Measurements from ENCODE around the gene GRHL1.

The GRHL1 gene

GRCh38 chr2:9914384-9915065 is 37.0 kb upstream of the GRHL1 start:
- TF ChIP-seq CTCF (IDR thresholded peaks at IDR 0.05), result no peak

GRCh38 chr2:9918275-9918674 is 33.2 kb upstream of the GRHL1 start:
- no peak for TF ChIP-seq CTCF (IDR thresholded peaks at IDR 0.05)

GRCh38 chr2:9919512-9919911 is 32.0 kb upstream of the GRHL1 start:
- TF ChIP-seq CTCF (IDR thresholded peaks at IDR 0.05), result no peak

- TF ChIP-seq CTCF (IDR thresholded peaks at IDR 0.05), result no peak
These were observed 14.2 kb upstream of the GRHL1 start for GRCh38 chr2:9937258-9937657.

GRCh38 chr2:9937968-9938367 is 13.5 kb upstream of the GRHL1 start:
- TF ChIP-seq CTCF (IDR thresholded peaks at IDR 0.05), result no peak

- TF ChIP-seq CTCF (IDR thresholded peaks at IDR 0.05), result no peak
These were observed 11.7 kb upstream of the GRHL1 start for GRCh38 chr2:9939587-9940485.

- TF ChIP-seq CTCF (IDR thresholded peaks at IDR 0.05), result no peak
These were observed 10.1 kb upstream of the GRHL1 start for GRCh38 chr2:9941196-9941995.

All from LNCAP (cell line).